ENCODE measurements around the gene TCEANC2.

- TF ChIP-seq EZH2 (IDR thresholded peaks at IDR 0.05) (no peak), POLR2AphosphoS5 (IDR thresholded peaks at IDR 0.05; ENCODE audit: borderline replicate concordance, low read depth, low read length) (no peak)
Measured at GRCh38 chr1:54151013-54151412, 97.6 kb downstream of the TCEANC2 start.
